PFSK-1 (cell line): ENCODE results near the gene CTNND2.

Source experiments
- FOXP2 ChIP-seq: optimal IDR thresholded peaks from 2 replicates; pipeline ENCODE3; 2011; ENCODE audit warnings: borderline replicate concordance, control low read depth, inconsistent platforms; ENCODE audit not compliant: insufficient read depth; ENCODE audit errors: extremely low read length, extremely low read depth
- POLR2AphosphoS5 ChIP-seq: IDR thresholded peaks from 2 replicates; pipeline ENCODE4 v1.6.1; 2012; ENCODE audit warnings: low read depth, mild to moderate bottlenecking, control low read depth, low read length, moderate library complexity
- REST ChIP-seq, 2 experiments: IDR thresholded peaks; 2 replicates each; pipeline versions ENCODE4 v1.6.1 to v1.8.0; 2011 to 2012; ENCODE audit warnings: low read depth in 2 of 2, low read length in 2 of 2, control low read depth in 1 of 2, inconsistent platforms in 1 of 2, mild to moderate bottlenecking in 1 of 2, moderate library complexity in 1 of 2; ENCODE audit not compliant: insufficient read depth in 1 of 2
- SIN3A ChIP-seq: IDR thresholded peaks from 2 replicates; pipeline ENCODE4 v1.6.1; 2012; ENCODE audit warnings: mild to moderate bottlenecking, low read length, moderate library complexity, borderline replicate concordance; ENCODE audit not compliant: insufficient read depth
- TAF1 ChIP-seq: IDR thresholded peaks from 2 replicates; pipeline ENCODE4 v1.6.1; 2012; ENCODE audit warnings: low read length, control low read depth, borderline replicate concordance; ENCODE audit not compliant: insufficient read depth

The CTNND2 gene

GRCh38 chr5:11491404-11492075 is 412.7 kb downstream of the CTNND2 start:
- TF ChIP-seq POLR2AphosphoS5 = no peak

GRCh38 chr5:11483630-11484029 is 420.6 kb downstream of the CTNND2 start:
- TF ChIP-seq REST (IDR thresholded peaks at IDR 0.05; ENCODE audit: insufficient read depth in 1 of 2, low read depth in 2 of 2, low read length in 2 of 2) = no peak
- no peak for TF ChIP-seq TAF1
- TF ChIP-seq POLR2AphosphoS5 = no peak
- no peak for TF ChIP-seq SIN3A
- TF ChIP-seq FOXP2 = no peak

GRCh38 chr5:11482011-11482410 is 422.2 kb downstream of the CTNND2 start:
- TF ChIP-seq REST (IDR thresholded peaks at IDR 0.05; ENCODE audit: insufficient read depth in 1 of 2, low read depth in 2 of 2, low read length in 2 of 2) (no peak), FOXP2 (no peak)

- no peak for TF ChIP-seq SIN3A
- no peak for TF ChIP-seq FOXP2
- TF ChIP-seq POLR2AphosphoS5 = no peak
- TF ChIP-seq REST (IDR thresholded peaks at IDR 0.05; ENCODE audit: insufficient read depth in 1 of 2, low read depth in 2 of 2, low read length in 2 of 2) = no peak
- TF ChIP-seq TAF1 = no peak
These were observed 426.5 kb downstream of the CTNND2 start for GRCh38 chr5:11477786-11478185.

- no peak for TF ChIP-seq SIN3A
- no peak for TF ChIP-seq FOXP2
- TF ChIP-seq POLR2AphosphoS5 = no peak
- TF ChIP-seq REST (IDR thresholded peaks at IDR 0.05; ENCODE audit: insufficient read depth in 1 of 2, low read depth in 2 of 2, low read length in 2 of 2) = no peak
- no peak for TF ChIP-seq TAF1
These were observed 427.4 kb downstream of the CTNND2 start for GRCh38 chr5:11476866-11477265.
